Activated CD8-positive, alpha-beta memory T cell treated with anti-CD3 and anti-CD28 coated beads for 36 hours (primary cell): ENCODE measurements around the gene CCT2. TPM values are rescaled to one million over a fixed set of nuclear protein-coding genes. Genes with fewer than 3 reads are reported as not detected.

Experiments used
- CTCF ChIA-PET: fragments of 350-600 bp; sonication (Branson Sonifier 250); formaldehyde crosslinking; loops from one replicate; lab custom pipeline; 2021; ENCODE audit warnings: antibody characterized with exemption; lab: Charles Lee
- POLR2A ChIA-PET: fragments of 350-600 bp; sonication (Branson Sonifier 250); formaldehyde crosslinking; loops from one replicate; lab custom pipeline; 2021; ENCODE audit warnings: antibody characterized with exemption; lab: Charles Lee
- total RNA-seq, 2 experiments: library from RNA; stranded (reverse); gene quantifications; one replicate each; pipeline ENCODE4 v1.2.3, GENCODE V29; 2021

Gene CCT2
- total RNA-seq, 2 experiments from 2014 or later, result 449 to 452 TPM

GRCh38 chr12:69620921-69621320, 35.7 kb downstream of the CCT2 start:
- POLR2A ChIA-PET, result no interaction called here
- CTCF ChIA-PET, result no interaction called here

- ChIA-PET POLR2A (no interaction called here), CTCF (interaction anchor here (0.6 kb wide), 1 partner anchor 26 kb away, joined by 4 read pairs; no protein-coding TSS in a partner anchor)
These were observed 36.3 kb downstream of the CCT2 start for GRCh38 chr12:69621551-69621950.

- ChIA-PET CTCF (no interaction called here), POLR2A (no interaction called here)
These were observed 38.7 kb downstream of the CCT2 start for GRCh38 chr12:69623970-69624369.

DNA sequence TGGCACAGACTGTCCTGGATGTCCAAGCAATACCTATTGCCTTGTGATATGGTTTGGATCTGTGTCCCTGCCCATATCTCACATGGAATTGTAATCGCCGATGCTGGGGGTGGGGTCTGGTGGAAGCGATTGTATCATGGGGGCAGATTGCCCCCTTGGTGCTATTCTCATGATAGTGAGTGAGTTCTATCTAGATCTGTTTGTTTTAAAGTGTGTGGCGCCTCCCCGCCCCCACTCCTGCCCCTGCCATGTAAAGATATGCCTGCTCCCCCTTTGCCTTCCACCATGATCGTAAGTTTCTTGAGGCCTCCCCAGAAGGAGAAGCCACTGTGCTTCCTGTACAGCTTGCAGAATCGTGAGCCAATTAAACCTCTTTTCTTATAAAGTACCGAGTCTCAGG, 42.2 kb downstream of the CCT2 start:
- ChIA-PET CTCF (no interaction called here), POLR2A (no interaction called here)

DNA sequence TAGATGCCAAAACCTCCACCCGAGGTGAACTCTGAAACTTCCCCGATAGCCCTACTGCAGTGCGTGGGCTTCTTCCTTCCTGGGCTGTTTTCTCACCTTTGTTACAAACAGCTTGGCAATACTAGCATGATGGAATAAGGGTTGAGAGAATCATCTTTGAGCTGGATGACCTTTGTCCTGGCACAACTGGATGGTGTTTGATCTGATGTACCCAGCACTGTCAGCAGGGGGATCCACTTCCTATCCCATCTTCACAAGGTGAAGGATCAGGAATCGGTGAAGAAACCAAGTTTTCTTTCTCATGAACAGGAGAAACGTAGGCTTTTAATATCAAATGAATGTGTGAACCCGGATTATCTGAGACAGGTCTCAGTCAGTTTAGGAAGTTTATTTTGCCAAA, 44.9 kb downstream of the CCT2 start:
- ChIA-PET CTCF (no interaction called here), POLR2A (no interaction called here)

GRCh38 chr12:69633061-69633460, 47.8 kb downstream of the CCT2 start:
- ChIA-PET CTCF (no interaction called here), POLR2A (no interaction called here)

GRCh38 chr12:69639400-69640016, 54.2 kb downstream of the CCT2 start:
- POLR2A ChIA-PET, result interaction anchor here (0.6 kb wide), 1 partner anchor 38 kb away, joined by 3 read pairs; no protein-coding TSS in a partner anchor
- CTCF ChIA-PET, result interaction anchor here (0.5 to 1.5 kb wide), 5 partner anchors 22 to 349 kb away, joined by 3 to 9 read pairs (median 3); no protein-coding TSS in a partner anchor

DNA sequence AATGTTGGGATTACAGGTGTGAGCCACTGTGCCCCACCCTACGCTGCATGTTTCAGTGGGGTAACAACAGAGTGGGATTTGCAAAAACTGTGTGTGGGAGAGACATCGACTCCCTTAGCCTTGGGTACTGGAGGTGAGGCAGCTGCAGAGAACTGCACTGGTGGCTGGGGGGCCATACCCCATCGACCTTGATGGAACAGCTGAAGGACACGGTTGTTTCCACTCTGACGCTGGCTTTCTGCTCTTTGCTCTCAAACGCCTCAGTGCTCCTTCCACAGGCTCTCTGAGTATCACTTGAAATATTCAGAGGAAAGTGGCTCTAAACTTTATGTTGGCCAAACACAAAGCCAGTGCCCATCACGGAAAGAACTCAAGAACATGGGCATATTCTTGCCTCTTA, 56.3 kb downstream of the CCT2 start:
- ChIA-PET CTCF (interaction anchor here (1.0 kb wide), 1 partner anchor 283 kb away, joined by 3 read pairs; no protein-coding TSS in a partner anchor), POLR2A (no interaction called here)

DNA sequence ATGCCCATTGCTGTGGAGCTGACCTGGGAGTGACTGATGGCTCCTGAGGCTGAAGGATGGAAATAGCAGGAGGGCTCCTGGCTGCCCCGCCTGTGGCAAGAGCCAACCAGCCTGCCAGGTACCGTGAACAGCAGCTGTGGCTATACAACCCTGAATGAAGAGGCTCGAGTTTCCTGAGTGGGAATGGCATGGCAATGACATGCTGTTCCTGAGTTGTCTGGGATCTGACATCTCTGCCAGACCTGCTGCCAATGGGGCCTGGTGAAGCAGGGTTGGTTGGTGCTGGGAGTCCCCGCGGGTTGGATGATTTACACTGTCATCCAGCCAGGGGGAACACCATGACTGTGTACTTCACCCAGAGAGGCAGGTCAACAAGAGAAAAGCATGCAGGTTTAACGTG, 57.3 kb downstream of the CCT2 start:
- ChIA-PET CTCF (no interaction called here), POLR2A (no interaction called here)

DNA sequence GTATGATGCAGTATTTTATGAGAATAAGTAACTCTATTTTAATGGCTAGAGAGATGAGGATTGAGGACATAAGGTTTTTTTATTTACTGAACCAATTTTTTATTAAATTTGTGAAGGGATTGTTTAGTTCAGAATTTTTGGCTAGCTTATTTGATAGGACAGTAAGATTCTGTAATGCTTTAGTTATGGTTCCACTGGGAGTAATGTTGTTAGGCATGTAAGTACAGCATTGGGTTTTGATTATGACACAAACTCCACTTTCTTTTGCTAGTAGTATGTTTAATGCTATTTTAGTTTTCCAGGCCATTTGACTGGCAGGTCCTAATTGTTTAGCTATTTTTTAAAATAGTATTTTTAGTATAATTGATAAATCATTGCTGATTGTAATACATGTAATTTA, 59.3 kb downstream of the CCT2 start:
- ChIA-PET CTCF (no interaction called here), POLR2A (no interaction called here)

DNA sequence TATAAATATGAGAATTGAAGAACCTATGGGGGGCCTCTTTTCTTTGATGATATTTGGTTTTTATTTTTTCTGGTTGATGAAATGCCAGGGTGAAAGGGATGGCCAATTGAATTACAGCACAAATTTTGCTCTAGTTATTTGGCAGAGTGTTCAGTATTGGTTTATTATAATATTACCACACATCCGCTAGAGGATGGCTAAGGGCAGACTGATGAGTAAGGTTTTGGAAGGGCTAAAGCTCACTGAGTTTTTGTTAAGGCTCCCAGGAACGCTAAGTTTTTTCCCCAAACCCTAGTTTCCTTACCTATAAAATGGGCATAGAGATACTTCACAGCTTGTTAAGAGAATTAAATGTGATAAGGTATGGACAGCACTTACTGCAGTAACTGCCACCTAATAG, 59.8 kb downstream of the CCT2 start:
- ChIA-PET POLR2A (no interaction called here), CTCF (no interaction called here)

DNA sequence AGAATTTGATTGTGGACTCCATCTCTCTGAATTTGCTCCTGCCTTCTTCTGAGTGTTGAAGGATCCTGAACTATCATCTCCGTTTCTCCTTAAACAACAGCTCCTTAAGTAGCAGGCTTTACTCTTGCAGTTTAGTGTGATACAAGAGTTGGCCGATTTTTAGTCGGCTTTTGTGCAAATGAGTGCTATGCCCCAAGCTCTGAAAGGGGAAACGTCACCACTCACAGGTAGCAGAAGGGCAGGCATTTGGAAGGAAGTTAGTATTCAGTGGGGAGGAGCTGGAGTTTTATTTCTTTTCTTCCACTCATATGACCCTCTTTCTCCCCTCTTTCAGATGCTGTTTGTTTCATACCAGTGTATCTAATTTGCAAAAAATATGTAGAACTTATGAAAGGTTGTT, 61.9 kb downstream of the CCT2 start:
- CTCF ChIA-PET, result no interaction called here
- POLR2A ChIA-PET, result no interaction called here

DNA sequence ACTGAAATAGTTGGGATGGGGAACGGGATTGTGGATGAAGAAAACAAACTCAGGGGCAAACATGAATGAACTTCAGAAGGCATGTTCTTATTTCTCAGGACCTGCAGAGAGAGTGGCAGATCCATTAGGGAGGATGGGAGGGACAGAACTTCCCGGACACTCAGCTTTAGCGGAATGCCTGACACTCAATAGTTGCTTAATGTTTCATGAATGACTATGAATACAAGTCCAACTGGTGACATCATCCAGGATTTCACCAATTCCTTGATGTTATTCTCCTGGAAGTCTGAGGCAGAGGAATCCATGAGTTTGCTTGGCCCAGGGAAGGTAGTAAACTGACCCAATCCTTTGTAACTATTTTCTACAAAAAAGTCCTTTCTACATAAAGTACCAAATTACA, 63.2 kb downstream of the CCT2 start:
- ChIA-PET CTCF (no interaction called here), POLR2A (no interaction called here)

- CTCF ChIA-PET, result no interaction called here
- POLR2A ChIA-PET, result no interaction called here
These were observed 64.3 kb downstream of the CCT2 start for GRCh38 chr12:69649529-69649928.

Other genes with a start within 250 kb of the CCT2 start
- gene LYZ, start 237.1 kb upstream of the CCT2 start, total RNA-seq, result not detected
- gene YEATS4, start 225.7 kb upstream of the CCT2 start, total RNA-seq, result 10 to 100 TPM; 39.9 to 40.0 TPM
- 1 to 10 TPM; 8.5 to 9.3 TPM for gene FRS2, start 115.1 kb upstream of the CCT2 start, total RNA-seq
- gene LRRC10, start 25.4 kb downstream of the CCT2 start, total RNA-seq, result not detected
- not detected for gene BEST3, start 113.8 kb downstream of the CCT2 start, total RNA-seq
- gene RAB3IP, start 153.4 kb downstream of the CCT2 start, total RNA-seq, result 10 to 100 TPM; 34.2 to 37.3 TPM
- not detected for gene MYRFL, start 239.8 kb downstream of the CCT2 start, total RNA-seq